ENCODE results near the gene ITGA1.

DNA sequence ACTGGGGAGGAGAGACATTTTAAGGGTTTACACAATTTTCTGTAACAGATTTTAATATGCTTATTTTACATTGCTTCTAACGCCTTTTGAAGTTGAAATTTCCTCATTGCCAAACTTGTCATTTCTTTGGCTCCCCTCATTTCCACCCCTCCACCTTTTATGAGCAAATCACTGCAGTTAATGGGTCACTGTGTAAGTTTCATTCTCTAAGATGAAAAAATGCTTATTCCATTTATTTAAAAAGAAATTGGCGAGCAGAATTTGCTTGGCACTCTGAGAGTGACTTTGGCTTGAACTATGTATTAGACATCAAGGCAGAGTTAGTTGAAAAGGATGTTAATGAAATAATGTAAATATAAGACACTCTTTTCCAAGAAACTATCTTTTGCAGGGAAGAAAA is 66.6 kb downstream of the ITGA1 start:
- TF ChIP-seq, protein P1, sequence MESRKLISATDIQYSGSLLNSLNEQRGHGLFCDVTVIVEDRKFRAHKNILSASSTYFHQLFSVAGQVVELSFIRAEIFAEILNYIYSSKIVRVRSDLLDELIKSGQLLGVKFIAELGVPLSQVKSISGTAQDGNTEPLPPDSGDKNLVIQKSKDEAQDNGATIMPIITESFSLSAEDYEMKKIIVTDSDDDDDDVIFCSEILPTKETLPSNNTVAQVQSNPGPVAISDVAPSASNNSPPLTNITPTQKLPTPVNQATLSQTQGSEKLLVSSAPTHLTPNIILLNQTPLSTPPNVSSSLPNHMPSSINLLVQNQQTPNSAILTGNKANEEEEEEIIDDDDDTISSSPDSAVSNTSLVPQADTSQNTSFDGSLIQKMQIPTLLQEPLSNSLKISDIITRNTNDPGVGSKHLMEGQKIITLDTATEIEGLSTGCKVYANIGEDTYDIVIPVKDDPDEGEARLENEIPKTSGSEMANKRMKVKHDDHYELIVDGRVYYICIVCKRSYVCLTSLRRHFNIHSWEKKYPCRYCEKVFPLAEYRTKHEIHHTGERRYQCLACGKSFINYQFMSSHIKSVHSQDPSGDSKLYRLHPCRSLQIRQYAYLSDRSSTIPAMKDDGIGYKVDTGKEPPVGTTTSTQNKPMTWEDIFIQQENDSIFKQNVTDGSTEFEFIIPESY (IDR thresholded peaks at IDR 0.05): no peak
- TF ChIP-seq, protein P2, sequence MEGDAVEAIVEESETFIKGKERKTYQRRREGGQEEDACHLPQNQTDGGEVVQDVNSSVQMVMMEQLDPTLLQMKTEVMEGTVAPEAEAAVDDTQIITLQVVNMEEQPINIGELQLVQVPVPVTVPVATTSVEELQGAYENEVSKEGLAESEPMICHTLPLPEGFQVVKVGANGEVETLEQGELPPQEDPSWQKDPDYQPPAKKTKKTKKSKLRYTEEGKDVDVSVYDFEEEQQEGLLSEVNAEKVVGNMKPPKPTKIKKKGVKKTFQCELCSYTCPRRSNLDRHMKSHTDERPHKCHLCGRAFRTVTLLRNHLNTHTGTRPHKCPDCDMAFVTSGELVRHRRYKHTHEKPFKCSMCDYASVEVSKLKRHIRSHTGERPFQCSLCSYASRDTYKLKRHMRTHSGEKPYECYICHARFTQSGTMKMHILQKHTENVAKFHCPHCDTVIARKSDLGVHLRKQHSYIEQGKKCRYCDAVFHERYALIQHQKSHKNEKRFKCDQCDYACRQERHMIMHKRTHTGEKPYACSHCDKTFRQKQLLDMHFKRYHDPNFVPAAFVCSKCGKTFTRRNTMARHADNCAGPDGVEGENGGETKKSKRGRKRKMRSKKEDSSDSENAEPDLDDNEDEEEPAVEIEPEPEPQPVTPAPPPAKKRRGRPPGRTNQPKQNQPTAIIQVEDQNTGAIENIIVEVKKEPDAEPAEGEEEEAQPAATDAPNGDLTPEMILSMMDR (IDR thresholded peaks at IDR 0.05; ENCODE audit: low read depth, low read length, missing input control): no peak
- TF ChIP-seq RAD21 (IDR thresholded peaks at IDR 0.05) (no peak), YY1 (IDR thresholded peaks at IDR 0.05) (no peak), RXRA (IDR thresholded peaks at IDR 0.05) (no peak), GABPA (IDR thresholded peaks at IDR 0.05 in 1 of 2, conservative IDR thresholded peaks at IDR 0.05 in 1 of 2) (no peak), EGR1 (IDR thresholded peaks at IDR 0.05; ENCODE audit: low read depth in 2 of 2) (no peak), TAF1 (conservative IDR thresholded peaks at IDR 0.05) (no peak), JUND (IDR thresholded peaks at IDR 0.05) (no peak), NR2F2 (IDR thresholded peaks at IDR 0.05) (no peak)

All from liver (tissue), 3 donors.